ENCODE data around the gene SPOCD1.

- TF ChIP-seq, protein P1, sequence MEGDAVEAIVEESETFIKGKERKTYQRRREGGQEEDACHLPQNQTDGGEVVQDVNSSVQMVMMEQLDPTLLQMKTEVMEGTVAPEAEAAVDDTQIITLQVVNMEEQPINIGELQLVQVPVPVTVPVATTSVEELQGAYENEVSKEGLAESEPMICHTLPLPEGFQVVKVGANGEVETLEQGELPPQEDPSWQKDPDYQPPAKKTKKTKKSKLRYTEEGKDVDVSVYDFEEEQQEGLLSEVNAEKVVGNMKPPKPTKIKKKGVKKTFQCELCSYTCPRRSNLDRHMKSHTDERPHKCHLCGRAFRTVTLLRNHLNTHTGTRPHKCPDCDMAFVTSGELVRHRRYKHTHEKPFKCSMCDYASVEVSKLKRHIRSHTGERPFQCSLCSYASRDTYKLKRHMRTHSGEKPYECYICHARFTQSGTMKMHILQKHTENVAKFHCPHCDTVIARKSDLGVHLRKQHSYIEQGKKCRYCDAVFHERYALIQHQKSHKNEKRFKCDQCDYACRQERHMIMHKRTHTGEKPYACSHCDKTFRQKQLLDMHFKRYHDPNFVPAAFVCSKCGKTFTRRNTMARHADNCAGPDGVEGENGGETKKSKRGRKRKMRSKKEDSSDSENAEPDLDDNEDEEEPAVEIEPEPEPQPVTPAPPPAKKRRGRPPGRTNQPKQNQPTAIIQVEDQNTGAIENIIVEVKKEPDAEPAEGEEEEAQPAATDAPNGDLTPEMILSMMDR (IDR thresholded peaks at IDR 0.05) = no peak
- no peak for TF ChIP-seq POLR2A (IDR thresholded peaks at IDR 0.05)
Measured at GRCh38 chr1:31742462-31743212, 73.2 kb downstream of the SPOCD1 start.

Measured in adrenal gland (tissue), 5 donors.